GM19023 (cell line): ENCODE data around the gene CEP162.
"Not testable (repeated sequence)": the region's sequence is repeated elsewhere in the genome, so short reads cannot be mapped to it uniquely, and the experiment has no call there.

Source experiments
- ATAC-seq: cut with Tn5 transposase; IDR thresholded peaks from one replicate; pipeline ENCODE4 v1.9.1; 2021; ENCODE audit warnings: mild to moderate bottlenecking, moderate library complexity; ENCODE audit not compliant: unreplicated experiment

Gene CEP162, protein sequence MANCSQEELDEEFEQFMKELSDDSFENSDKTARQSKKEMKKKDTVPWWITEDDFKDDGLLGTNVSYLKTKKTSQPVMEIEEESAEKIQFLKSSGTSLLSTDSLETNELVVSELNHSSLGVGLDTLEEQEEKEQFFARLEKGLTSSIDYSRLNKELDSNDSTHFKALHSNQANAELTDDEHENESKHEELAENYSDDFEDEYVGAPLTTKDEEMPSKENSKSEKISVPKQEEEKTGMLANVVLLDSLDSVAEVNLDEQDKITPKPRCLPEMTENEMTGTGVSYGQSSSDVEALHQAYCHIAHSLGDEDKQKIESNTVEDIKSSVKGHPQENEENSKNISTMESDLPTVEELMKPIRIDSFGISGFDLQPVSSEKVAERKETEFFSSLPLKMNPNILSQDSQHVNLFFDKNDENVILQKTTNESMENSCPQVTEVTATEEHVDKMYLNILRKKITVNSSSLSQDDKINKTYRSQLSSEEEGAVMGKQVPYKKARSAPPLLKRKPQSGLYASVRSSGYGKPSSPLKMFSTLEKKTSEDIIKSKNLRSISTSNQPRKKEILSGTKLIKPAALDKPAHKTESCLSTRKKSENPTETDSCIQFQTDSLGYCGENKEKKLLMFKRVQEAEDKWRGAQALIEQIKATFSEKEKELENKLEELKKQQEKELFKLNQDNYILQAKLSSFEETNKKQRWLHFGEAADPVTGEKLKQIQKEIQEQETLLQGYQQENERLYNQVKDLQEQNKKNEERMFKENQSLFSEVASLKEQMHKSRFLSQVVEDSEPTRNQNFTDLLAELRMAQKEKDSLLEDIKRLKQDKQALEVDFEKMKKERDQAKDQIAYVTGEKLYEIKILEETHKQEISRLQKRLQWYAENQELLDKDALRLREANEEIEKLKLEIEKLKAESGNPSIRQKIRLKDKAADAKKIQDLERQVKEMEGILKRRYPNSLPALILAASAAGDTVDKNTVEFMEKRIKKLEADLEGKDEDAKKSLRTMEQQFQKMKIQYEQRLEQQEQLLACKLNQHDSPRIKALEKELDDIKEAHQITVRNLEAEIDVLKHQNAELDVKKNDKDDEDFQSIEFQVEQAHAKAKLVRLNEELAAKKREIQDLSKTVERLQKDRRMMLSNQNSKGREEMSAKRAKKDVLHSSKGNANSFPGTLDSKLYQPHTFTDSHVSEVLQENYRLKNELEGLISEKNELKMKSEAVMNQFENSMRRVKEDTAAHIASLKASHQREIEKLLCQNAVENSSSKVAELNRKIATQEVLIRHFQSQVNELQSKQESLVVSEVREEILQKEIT (N-terminal part only)

DNA sequence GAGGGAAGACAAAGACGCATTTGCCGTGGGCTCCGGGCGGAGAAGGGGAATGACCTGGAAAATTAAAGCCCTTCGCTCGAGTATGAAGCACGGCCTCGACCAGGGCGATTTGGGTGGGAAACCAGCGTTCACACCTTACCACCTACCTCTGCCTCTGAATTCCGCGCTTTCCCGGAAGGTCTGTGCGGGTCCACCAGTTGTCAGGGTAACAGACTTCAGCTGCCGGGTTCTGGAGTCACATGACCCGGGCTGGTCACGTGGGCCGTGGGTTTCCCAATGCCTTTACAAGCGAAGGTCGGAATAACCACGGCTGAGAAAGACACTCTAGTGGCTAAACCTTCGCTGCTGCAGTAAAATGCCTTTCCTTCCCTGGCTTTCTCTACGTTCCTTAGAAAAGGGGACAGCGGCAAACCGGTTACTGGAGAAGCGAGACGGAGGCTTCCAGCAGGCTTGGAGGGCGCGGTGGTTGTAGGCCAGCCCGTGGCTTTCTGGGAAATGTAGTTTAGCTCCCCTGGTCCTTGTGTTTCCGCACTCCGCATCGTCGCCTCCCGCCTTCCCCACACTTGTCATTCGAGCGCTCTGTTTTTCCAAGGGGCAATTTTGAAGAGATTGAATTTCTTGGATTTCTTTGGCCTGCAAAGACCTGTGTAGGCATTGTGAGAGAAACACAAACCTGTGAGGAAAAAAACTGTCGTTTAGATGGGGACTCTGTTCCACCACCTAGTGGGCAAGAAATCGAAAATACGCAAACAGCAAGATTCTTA lies at the start of gene CEP162:
Gene CEP162 (minus strand): TSS at position 210 of the 764 bp plus-strand sequence. CDS start 1,250 bp downstream, outside the sequence.
- peak; percentile 99 for ATAC-seq

DNA sequence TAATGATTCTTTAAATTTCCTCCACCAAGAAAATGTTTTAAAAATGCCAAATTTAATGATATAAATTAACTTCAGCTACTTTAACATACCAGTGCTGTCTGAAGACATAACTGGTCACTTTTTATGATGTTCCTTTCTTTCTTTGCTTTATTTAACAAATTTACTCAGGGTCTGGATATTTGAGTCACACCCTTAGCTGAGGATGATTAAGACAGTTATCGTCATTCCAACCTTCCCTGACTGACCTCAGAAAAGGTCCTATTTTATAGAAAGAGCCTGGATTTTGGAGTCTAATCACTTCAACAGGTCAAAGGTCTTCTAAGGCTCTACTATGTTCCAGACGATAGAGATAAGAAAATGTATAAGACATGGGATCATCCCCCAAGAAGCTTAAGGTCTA lies 47.4 kb upstream of the CEP162 start:
- ATAC-seq: no peak

DNA sequence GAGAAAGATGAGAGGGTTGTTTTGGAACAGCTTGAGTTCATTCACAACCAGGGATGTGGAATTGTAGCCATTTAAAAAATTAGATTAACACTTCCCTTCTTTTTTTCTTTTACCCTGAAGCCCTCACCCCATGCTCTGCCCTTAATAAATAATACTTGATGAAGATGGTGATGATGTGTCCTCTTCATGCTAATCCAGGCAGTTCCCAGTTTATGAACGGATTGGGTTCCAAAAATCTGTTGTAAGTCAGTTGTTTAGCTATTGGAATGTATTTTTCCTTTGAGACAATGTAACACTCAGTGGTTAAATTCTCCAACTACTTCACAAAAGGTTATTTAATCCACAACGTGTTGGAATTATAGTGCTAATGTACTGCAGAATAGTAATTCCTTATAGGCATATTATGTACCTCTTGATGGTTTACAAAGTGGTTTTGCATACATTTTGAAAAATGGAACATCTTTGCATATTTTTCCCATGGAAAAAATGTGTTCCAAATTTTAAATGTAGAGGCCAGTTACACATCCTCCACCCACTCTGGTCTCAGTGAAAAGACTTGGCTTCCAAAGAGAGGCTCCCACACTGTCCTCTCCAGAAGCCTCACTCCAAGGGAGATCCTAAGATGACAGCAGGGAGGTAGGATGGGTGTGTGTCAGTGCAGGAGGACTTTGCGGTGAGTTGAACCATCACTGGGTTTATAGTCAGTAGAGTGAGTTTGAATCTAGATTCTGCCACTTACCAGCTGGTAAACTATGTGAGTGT lies 45.8 kb upstream of the CEP162 start:
- ATAC-seq: no peak

DNA sequence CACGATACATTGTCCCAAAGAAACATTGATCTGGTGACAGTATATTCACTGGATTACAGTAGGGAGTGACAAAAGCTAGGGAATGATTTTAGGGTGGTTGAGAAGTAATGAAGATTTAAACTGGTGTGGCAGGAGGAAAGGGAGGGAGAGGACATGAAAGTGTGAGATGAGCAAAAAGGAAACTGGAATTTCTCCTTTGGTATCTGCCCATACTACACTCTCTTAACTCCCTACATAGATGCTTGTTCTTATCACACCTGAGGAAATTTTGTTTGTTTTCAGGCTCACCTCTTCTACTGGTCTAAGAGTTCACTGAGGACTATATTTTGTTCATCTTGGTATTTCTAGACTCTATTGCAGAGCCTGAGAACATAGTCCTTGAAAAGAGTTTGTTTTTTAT lies 44.9 kb upstream of the CEP162 start:
- no peak for ATAC-seq

DNA sequence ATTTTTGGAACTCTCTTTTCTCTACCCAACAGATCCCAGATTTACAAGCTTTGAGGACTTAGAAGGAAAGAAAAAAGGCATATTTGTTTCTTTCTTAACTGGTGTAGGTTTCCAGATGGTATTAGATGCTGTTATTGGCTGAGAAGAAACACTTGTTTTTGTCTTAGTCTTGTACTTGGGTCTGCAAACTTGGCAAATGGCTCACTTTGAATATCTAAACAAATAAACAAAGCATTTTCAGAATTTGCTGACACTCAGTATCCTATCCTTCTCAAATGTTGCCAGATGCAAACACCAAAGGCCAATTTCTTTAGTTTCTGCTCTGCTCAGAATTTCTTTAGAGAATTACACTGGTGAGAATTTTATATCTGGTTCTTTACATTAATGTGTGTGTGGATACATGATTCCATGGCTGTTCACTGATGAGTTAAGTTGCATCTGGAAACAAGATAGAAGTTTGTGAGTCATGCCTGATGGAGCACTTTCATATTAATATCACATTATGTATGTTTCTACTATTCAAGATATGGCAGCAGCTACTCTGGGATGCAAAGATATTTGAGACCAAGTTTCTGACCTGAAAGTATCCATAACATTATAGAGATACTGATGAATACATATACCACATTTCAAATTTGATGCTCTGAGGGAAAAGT lies 43.7 kb upstream of the CEP162 start:
- ATAC-seq: no peak

DNA sequence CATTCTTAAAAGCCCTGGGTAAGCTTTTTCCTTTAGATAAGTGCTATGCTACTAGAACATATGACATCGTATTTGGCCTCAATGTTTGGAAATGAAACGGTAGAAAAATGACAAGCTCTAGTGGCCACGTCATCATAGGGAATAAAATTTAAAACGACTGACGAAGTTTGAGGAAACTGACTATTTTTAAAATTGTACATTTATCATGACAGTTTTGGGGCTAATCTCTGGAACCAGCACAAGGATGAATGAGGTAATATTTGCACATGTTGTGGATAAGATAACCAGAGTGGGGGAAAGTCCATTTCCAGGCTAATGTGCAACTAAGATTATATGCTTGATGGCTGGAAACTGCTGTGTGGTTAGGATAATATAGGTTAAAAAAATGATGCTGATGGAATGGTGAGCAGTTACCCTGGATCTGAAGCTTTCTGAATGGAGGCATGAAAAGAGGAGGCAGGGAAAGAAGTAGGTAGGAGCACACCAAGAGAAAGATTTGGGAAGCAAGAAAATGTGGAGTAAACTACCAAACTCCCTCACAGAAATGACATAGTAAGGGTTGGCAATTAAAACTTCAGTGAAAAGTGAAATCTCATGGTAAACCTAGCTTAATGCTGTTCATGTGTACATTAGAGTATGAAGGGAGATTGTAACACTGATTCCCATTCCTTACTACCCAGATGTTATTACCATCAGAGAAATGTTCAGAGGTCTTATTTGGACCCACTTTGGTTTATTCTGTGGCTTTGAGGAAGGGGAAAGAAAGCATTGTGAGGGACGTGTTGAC lies 42.7 kb upstream of the CEP162 start:
- ATAC-seq: no peak

DNA sequence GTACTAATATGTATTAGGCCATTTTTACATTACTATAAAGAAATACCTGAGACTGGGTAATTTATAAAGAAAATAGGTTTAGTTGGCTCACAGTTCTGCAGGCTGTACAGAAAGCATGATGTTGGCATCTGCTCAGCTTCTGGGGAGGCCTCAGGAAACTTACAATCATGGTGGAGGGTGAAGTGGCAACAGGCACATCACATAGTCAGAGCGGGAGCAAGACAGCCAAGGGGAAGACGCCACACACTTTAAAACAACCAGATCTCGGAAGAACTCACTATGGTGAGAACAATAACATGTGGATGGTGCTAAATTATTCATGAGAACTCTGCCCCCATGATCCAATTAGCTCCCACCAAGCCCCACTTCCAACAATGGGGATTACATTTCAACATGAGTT lies 41.3 kb upstream of the CEP162 start:
- no peak for ATAC-seq

DNA sequence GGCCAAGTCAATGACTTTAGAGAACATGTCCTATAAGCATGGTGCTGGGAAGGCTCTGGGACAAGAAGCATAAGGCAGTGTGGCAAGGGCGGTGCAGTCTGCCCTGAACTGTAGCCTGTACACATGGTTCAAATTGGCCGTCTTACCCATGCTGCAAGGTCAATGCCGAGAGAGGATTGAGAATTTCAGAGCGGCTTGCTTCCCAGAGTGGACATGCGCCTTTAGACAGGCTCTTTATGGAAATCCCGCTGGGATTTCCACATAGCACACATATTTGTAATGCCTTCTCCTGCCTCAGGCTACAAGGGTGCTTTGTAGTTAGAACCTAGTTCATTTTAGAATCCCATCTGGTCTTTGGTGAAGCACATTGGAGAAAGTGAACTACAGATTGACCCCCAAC lies 36.1 kb upstream of the CEP162 start:
- ATAC-seq: no peak

DNA sequence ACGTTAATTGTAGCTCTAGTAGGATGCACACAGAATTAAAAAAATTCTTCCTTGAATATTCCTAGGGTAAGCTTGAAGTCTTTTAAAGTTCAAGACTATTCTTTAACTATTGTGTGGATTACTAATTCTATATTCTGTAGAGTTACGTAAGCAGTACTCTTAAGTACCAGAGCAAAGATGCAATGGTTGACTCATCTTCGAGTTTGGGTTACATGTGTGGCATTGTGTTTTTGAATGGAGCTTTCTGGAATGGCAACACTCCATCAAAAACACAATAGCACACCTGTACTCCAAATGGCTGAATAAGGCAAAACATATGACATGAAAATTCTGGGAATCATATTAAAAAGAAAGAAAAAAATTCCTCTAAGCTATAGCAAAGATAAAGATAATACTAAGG lies 33.5 kb upstream of the CEP162 start:
- no peak for ATAC-seq

DNA sequence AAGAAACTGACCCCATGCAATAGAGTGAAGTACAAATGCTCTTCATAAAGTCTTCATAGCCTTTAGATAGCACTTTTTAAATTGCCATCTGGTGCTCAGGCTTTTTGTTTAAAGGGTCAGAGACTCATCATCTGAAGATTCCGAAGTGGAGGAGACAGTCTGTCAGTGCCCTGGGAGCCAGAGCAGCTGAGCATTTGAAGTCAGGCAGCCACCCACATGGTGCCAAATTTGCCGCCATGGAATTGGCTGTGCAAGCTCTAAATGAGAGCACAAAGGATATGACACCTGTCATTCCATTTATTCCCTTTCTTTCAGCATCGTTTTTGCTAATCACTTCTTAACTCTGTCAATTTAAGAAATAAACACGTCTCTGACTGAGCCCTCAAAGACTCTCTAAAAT lies 32.8 kb upstream of the CEP162 start:
- ATAC-seq: no peak

DNA sequence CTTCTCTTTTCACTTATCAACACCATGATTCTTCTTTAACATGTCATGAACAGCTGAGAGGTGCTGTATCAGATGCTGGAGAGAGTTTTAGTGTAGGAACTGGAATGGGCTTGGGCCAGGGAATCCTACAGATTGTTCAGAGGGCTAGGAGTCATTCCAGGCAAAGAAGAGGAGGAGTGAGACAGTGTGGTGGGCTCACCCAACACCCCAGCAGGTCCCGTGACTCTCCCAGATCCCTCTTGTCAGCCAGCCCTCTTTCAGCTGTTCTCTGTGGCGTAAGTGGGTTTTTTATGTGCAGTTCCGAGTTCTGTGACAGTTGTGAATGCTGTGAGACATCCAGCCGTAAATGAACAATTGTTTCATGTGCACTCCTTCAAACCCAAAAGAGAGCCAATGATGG lies 31.4 kb upstream of the CEP162 start:
- ATAC-seq: no peak

DNA sequence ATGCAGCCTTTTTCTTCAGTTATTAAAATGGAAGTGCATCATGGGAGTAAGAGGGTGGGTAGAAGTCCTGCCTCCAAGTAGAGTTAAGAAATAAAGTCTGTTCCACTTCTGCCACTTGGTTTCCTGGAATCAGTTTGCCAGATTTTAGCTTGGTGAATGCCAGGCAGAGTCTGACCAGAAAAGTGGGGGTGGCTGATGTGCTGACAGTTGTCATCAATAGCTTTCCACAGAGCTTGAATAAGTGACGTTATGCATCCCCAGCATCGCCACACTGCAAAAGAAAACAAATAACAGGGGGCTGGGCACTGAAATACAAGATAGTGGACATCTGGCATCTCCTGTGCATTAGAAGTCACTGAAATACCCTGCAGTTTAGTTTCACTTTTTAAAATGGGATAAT lies 30.8 kb upstream of the CEP162 start:
- no peak for ATAC-seq

DNA sequence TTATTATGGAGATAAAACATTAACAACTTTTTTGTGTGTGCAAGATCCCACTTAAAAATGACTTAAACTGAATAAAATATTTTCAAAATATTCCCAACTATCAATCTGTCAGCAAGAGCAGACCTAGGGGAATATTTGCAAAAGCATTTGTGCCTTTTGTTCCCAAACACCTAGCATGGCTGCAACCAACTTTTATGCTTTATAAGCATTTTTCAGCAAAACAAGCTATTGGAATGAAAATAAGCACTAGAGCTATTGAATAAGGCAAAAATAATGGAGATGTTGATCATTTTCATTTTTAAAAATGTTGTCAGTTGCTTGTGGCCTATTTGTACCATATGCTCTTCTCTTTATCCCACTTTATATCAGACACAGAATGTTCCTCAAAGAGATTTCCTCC lies 28.2 kb upstream of the CEP162 start:
- ATAC-seq: no peak

DNA sequence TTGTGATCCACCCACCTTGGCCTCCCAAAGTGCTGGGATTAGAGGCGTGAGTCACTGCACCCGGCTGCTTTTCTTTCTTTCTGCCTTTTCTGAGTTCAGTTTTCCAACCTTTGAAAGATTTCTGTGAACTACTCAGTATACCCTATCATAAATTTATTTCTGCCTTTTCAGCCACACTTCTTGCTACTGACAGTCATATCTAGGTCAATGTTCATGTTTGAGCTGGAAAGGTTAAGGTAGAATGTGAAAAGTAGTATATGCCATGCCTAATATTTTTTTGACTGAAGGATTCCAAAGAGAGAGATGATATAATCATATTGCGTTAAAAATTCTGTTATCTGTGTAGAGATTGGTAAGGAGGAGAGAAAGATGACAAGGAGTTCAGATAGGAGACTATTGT lies 25.9 kb upstream of the CEP162 start:
- ATAC-seq: no peak

DNA sequence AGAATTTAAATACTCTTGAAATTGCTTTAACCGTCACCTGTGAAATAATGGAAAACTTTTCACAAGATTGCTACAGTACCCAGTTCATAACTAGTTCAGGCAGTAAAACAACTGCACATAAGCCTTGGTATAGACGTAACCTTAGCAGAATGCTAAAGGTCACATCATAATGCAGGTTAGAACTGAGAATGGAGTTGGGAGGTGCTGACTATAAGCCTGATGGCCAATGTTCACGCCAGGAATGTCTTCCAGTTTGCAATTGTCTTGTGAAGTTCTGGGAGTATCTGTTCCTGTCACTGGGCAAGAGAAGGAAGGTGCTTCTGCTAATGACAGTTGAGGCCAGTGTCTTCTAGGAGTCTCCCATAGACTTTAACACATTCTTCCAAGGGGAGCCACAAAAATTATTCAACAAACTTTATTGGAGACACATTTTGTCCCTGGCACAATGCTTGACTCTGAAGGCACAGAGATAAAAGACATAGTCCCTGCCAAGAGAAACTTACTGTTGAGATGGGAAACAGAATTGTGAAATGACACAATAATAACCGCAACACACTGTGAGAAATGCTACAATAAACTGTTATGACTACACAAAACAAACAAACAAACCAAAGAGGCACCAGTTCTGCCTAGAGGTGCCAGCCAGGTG lies 24.6 kb upstream of the CEP162 start:
- no peak for ATAC-seq

DNA sequence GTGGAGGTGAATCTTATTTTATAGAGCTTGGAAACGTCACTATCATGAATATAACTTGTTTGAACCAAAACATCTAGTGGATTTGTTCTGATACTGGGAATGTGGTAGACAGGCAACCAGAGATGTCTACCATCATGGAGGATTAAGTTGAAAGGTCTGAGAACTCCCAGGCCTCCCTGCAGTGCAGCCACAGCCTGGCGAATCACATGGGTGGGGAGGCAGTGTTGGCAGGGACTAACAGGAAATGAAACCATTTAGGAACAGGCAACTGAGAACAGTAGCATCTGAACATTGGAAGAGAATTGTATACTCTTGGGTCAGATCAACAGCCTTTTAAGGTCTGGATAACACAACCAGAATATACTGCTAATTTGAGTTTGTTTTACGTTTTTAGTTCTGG lies 22.3 kb upstream of the CEP162 start:
- no peak for ATAC-seq

DNA sequence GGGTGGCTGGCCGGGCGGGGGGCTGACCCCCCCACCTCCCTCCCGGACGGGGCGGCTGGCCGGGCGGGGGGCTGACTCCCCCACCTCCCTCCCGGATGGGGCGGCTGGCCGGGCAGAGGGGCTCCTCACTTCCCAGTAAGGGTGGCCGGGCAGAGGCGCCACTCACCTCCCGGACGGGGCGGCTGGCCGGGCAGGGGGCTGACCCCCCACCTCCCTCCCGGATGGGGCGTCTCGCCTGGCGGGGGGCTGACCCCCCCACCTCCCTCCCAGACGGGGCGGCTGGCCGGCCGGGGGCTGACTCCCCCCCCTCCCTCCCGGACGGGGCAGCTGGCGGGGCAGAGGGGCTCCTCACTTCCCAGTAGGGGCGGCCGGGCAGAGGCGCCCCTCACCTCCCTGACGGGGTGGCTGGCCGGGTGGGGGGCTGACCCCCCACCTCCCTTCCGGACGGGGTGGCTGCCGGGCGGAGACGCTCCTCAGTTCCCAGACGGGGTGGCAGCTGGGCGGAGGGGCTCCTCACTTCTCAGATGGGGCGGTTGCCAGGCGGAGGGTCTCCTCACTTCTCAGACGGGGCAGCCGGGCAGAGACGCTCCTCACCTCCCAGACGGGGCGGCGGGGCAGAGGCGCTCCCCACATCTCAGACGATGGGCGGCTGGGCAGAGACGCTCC lies 17.1 kb upstream of the CEP162 start:
- not testable (repeated sequence) for ATAC-seq
